GM12878 (cell line): ENCODE measurements around the gene GLB1L3. TPM values are rescaled to one million over a fixed set of nuclear protein-coding genes. Genes with fewer than 3 reads are reported as not detected.

Experiments used
- ASH2L ChIP-seq: fragments of 300-600, 200-600 bp; sonication (generic); IDR thresholded peaks from 2 replicates; pipeline ENCODE4 v1.6.1; 2017; ENCODE audit warnings: low read depth, mild to moderate bottlenecking, borderline replicate concordance
- CEBPZ ChIP-seq: fragments of 150-350 bp; IDR thresholded peaks from 2 replicates; pipeline ENCODE4 v1.6.1; 2016; ENCODE audit warnings: low read depth, low read length
- CHD2 ChIP-seq: IDR thresholded peaks from 2 replicates; pipeline ENCODE4 v1.6.1; 2011; ENCODE audit warnings: low read depth, low read length, improper control_type of control experiment, borderline replicate concordance
- CREM ChIP-seq: IDR thresholded peaks from 2 replicates; pipeline ENCODE4 v1.6.1; 2014; ENCODE audit warnings: antibody characterized with exemption, low read depth
- GATAD2B ChIP-seq: fragments of 450-650 bp; conservative IDR thresholded peaks from 2 replicates; pipeline ENCODE4 v1.6.1; 2017; ENCODE audit warnings: low read depth, mild to moderate bottlenecking, moderate library complexity
- HDGF ChIP-seq: fragments of 450-650 bp; IDR thresholded peaks from 2 replicates; pipeline ENCODE4 v1.6.1; 2016; ENCODE audit warnings: antibody characterized with exemption
- JUND ChIP-seq: IDR thresholded peaks from 2 replicates; pipeline ENCODE4 v1.6.1; 2012; ENCODE audit warnings: low read depth, mild to moderate bottlenecking, low read length, improper control_type of control experiment, moderate library complexity
- KLF5 ChIP-seq: fragments of 450-650 bp; IDR thresholded peaks from 2 replicates; pipeline ENCODE4 v1.6.1; 2014; ENCODE audit warnings: mild to moderate bottlenecking; ENCODE audit not compliant: partially characterized antibody
- MEF2B ChIP-seq: fragments of 450-650 bp; IDR thresholded peaks from 2 replicates; pipeline ENCODE4 v1.6.1; 2018; ENCODE audit warnings: mild to moderate bottlenecking, moderate library complexity; ENCODE audit not compliant: partially characterized antibody, poor library complexity, severe bottlenecking
- NFYA ChIP-seq: IDR thresholded peaks from 2 replicates; pipeline ENCODE4 v1.6.1; 2011; ENCODE audit warnings: low read depth, mild to moderate bottlenecking, low read length, improper control_type of control experiment, borderline replicate concordance
- NFYB ChIP-seq: IDR thresholded peaks from 2 replicates; pipeline ENCODE4 v1.6.1; 2011; ENCODE audit warnings: low read depth, mild to moderate bottlenecking, low read length, improper control_type of control experiment, moderate library complexity; ENCODE audit not compliant: insufficient read depth
- NR2C1 ChIP-seq: fragments of 450-650 bp; IDR thresholded peaks from 2 replicates; pipeline ENCODE4 v1.6.1; 2017; ENCODE audit warnings: antibody characterized with exemption, mild to moderate bottlenecking, moderate library complexity
- PML ChIP-seq: IDR thresholded peaks from 2 replicates; pipeline ENCODE4 v1.6.1; 2012; ENCODE audit warnings: low read length, inconsistent platforms
- POLR2A ChIP-seq: IDR thresholded peaks from 2 replicates; pipeline ENCODE4 v1.6.1; 2011; ENCODE audit warnings: low read depth, mild to moderate bottlenecking, low read length
- RBBP5 ChIP-seq: fragments of 200-600 bp; sonication (generic); conservative IDR thresholded peaks from 2 replicates; pipeline ENCODE4 v1.6.1; 2016
- SIX5 ChIP-seq: IDR thresholded peaks from 2 replicates; pipeline ENCODE4 v1.6.1; 2011; ENCODE audit warnings: mild to moderate bottlenecking, low read depth, low read length, moderate library complexity; ENCODE audit not compliant: severe bottlenecking
- SPI1 ChIP-seq: IDR thresholded peaks from 2 replicates; pipeline ENCODE4 v1.6.1; 2011; ENCODE audit warnings: low read depth, mild to moderate bottlenecking, low read length, moderate library complexity, borderline replicate concordance; ENCODE audit not compliant: insufficient read depth
- SREBF2 ChIP-seq: IDR thresholded peaks from 2 replicates; pipeline ENCODE4 v1.6.1; 2012; ENCODE audit warnings: mild to moderate bottlenecking, low read length
- TCF3 ChIP-seq: IDR thresholded peaks from 2 replicates; pipeline ENCODE4 v1.6.1; 2012; ENCODE audit warnings: low read depth, mild to moderate bottlenecking, low read length, borderline replicate concordance; ENCODE audit not compliant: insufficient read depth
- USF1 ChIP-seq: IDR thresholded peaks from 2 replicates; pipeline ENCODE4 v1.6.1; 2011; ENCODE audit warnings: borderline replicate concordance, low read depth, mild to moderate bottlenecking, moderate library complexity, mixed read lengths, low read length; ENCODE audit not compliant: insufficient read depth; ENCODE audit errors: extremely low read length
- ZNF274 ChIP-seq: IDR thresholded peaks from one replicate; pipeline ENCODE4 v1.8.0; 2011; ENCODE audit not compliant: insufficient read length, insufficient read depth
- polyA plus RNA-seq, 11 experiments: library from polyadenylated mRNA; depleted of rRNA in 4 of 11; unstranded in 6 of 11; stranded (reverse) in 5 of 11; fragments of >200 nt; fragmentation: Nextera tagmentation in 4 of 11; fragmentation: Illumina TruSeq in 1 of 11; extraction: Ambion mirVana in 4 of 11; extraction: Trizol in 1 of 11; gene quantifications; 1 replicate in 1 of 11; 2 replicates in 10 of 11; pipeline versions ENCODE4 v1.2.1 to v1.2.3, GENCODE V29; 2011 to 2016; ENCODE audit warnings: inconsistent platforms in 2 of 11, missing spikeins in 2 of 11, low read depth in 1 of 11
- total RNA-seq, 4 experiments: library from RNA; depleted of rRNA in 3 of 4; stranded (reverse); fragments of >200 nt in 3 of 4; fragmentation: Illumina TruSeq in 1 of 4; extraction: Trizol in 1 of 4; gene quantifications; 2 replicates each; pipeline versions ENCODE4 v1.2.1 to v1.2.3, GENCODE V29; 2013 to 2021
- TF ChIP-seq, protein P1 (sequence below): fragments of 450-650 bp; IDR thresholded peaks from 2 replicates; pipeline ENCODE4 v1.6.1; 2017; ENCODE audit warnings: borderline replicate concordance
- TF ChIP-seq, protein P2 (sequence below): fragments of 450-650 bp; IDR thresholded peaks from 2 replicates; pipeline ENCODE4 v1.6.1; 2017; ENCODE audit warnings: mild to moderate bottlenecking

GLB1L3 gene
- total and polyA plus RNA-seq, 10 of the 15 experiments (the other 5 are each of a cell fraction or from before 2014, with no cell fraction given), result 0.53 to 2.9 (median 1.9) TPM; not detected in 1

DNA sequence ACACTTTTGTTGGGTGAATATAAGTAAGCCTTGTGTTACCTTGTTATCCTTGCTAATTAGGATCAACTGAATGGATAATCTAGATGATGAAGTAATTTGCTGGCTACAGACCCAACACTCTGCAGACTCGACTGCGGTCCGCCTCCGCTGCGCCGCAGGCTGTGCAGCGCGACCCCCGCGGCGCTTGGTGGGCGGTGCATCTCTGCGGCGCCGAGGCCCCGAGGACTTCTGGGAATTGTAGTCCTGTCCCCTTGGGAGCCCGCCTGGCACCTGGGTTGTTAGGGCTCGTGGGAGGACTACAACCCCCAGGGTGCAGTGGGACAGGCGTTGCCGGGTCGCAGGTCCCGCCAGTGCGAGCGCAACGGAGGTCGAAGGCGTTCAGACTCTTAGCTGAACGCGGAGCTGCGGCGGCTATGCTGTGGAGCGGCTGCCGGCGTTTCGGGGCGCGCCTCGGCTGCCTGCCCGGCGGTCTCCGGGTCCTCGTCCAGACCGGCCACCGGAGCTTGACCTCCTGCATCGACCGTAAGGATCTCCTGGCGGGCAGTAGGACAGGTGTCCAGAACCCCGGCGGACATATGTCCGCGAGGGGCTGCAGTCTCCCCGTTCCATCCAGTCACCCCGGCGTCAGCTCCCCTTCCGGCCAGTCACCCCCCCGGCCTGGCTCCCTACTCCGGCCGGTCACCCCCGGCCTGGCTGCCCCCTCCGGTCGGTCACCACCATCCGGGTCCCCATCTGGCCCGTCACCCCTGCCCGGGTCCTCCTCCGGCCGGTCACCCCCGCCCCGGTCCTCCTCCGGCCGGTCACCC, 22.8 kb upstream of the GLB1L3 start, which contains the start of the genes ACAD8 and THYN1 (continued):
- no peak for TF ChIP-seq JUND
- no peak for TF ChIP-seq ASH2L
- no peak for TF ChIP-seq ZNF274
- TF ChIP-seq, protein P1, sequence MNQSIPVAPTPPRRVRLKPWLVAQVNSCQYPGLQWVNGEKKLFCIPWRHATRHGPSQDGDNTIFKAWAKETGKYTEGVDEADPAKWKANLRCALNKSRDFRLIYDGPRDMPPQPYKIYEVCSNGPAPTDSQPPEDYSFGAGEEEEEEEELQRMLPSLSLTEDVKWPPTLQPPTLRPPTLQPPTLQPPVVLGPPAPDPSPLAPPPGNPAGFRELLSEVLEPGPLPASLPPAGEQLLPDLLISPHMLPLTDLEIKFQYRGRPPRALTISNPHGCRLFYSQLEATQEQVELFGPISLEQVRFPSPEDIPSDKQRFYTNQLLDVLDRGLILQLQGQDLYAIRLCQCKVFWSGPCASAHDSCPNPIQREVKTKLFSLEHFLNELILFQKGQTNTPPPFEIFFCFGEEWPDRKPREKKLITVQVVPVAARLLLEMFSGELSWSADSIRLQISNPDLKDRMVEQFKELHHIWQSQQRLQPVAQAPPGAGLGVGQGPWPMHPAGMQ, result no peak
- TF ChIP-seq TCF3, result 0 out of 2 replicates have a peak, but pooled peaks have one; percentile 13
- no peak for TF ChIP-seq RBBP5
- peak; percentile 49; the same call in 1 of the 2 replicates for TF ChIP-seq PML
- TF ChIP-seq NFYA, result no peak
- peak; percentile 98 for TF ChIP-seq NR2C1
- TF ChIP-seq GATAD2B, result 0 out of 2 replicates have a peak, but pooled peaks have one; percentile 36
- TF ChIP-seq CREM, result peak; percentile 92
- no peak for TF ChIP-seq SREBF2
- TF ChIP-seq CEBPZ, result no peak
- TF ChIP-seq MEF2B, result no peak
- TF ChIP-seq HDGF, result no peak
- TF ChIP-seq POLR2A, result peak; percentile 88
- peak; percentile 58; the same call in 1 of the 2 replicates for TF ChIP-seq CHD2
- TF ChIP-seq SPI1, result no peak
- TF ChIP-seq NFYB, result no peak
- TF ChIP-seq, protein P2, sequence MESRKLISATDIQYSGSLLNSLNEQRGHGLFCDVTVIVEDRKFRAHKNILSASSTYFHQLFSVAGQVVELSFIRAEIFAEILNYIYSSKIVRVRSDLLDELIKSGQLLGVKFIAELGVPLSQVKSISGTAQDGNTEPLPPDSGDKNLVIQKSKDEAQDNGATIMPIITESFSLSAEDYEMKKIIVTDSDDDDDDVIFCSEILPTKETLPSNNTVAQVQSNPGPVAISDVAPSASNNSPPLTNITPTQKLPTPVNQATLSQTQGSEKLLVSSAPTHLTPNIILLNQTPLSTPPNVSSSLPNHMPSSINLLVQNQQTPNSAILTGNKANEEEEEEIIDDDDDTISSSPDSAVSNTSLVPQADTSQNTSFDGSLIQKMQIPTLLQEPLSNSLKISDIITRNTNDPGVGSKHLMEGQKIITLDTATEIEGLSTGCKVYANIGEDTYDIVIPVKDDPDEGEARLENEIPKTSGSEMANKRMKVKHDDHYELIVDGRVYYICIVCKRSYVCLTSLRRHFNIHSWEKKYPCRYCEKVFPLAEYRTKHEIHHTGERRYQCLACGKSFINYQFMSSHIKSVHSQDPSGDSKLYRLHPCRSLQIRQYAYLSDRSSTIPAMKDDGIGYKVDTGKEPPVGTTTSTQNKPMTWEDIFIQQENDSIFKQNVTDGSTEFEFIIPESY, result no peak
- TF ChIP-seq SIX5, result peak; percentile 94
- no peak for TF ChIP-seq KLF5
- TF ChIP-seq USF1, result no peak
